Esophagus muscularis mucosa (tissue), 4 donors: Measurements from ENCODE around the gene PRX. TPM values are rescaled to one million over a fixed set of nuclear protein-coding genes. Genes with fewer than 3 reads are reported as not detected.

Experiments used
- DNase-seq: peaks from one replicate; pipeline ENCODE4 v3.0.0-alpha.2; 2017; ENCODE audit errors: extremely low spot score
- H3K27ac ChIP-seq, 4 donors: fragments of 200-600 bp; sonication (generic); replicated peaks in 1 of 4; 1 replicate in 3 of 4; 2 replicates in 1 of 4; pipeline ENCODE4 v1.5.1; 2016 to 2019; ENCODE audit warnings: mild to moderate bottlenecking in 1 of 4
- H3K27me3 ChIP-seq, 4 donors: fragments of 200-600 bp; sonication (generic); one replicate each; pipeline versions ENCODE4 v1.5.1 to v1.6.0; 2016 to 2019
- H3K36me3 ChIP-seq, 4 donors: fragments of 200-600 bp; sonication (generic); one replicate each; pipeline ENCODE4 v1.5.1; 2016 to 2019
- H3K4me1 ChIP-seq, 4 donors: fragments of 200-600 bp; sonication (generic); one replicate each; pipeline ENCODE4 v1.5.1; 2016 to 2019
- H3K4me3 ChIP-seq, 4 donors: fragments of 200-600 bp; sonication (generic); 1 replicate in 2 of 4; 2 replicates in 2 of 4; pipeline ENCODE4 v1.5.1; 2016 to 2019; ENCODE audit warnings: mild to moderate bottlenecking in 4 of 4, moderate library complexity in 1 of 4
- H3K9me3 ChIP-seq, 4 donors: fragments of 200-600 bp; sonication (generic); 1 replicate in 3 of 4; 2 replicates in 1 of 4; pipeline ENCODE4 v1.5.1; 2016 to 2019
- EP300 ChIP-seq: sonication (generic); formaldehyde crosslinking; IDR thresholded peaks from one replicate; pipeline ENCODE4 v1.6.1; 2017; ENCODE audit warnings: antibody characterized with exemption
- POLR2A ChIP-seq: fragments of 450-650 bp; IDR thresholded peaks from one replicate; pipeline ENCODE4 v1.6.1; 2017; ENCODE audit warnings: antibody characterized with exemption, moderate library complexity, mild to moderate bottlenecking, low read depth
- POLR2AphosphoS5 ChIP-seq, 2 donors: sonication (generic); formaldehyde crosslinking; IDR thresholded peaks; one replicate each; pipeline ENCODE4 v1.6.1; 2017; ENCODE audit warnings: antibody characterized with exemption in 2 of 2
- WGBS: methylation state at CpG from one replicate; pipeline ENCODE4 v1.1.5; 2018; 5-methylcytosine and 5-hydroxymethylcytosine counted together
- intact Hi-C: fragments of 100-400 bp; cut with DNase I; formaldehyde crosslinking; loops from one replicate; pipeline ENCODE4 v1.15.1; 2023
- total RNA-seq, 4 donors: library from RNA; depleted of rRNA; stranded (reverse); fragments of >200 nt; gene quantifications; one replicate each; pipeline versions ENCODE4 v1.1.0 to v1.2.1, GENCODE V29; 2016
- TF ChIP-seq, protein P1 (sequence below), 3 experiments: fragments of 200-600 bp in 2 of 3; fragments of 450-650 bp in 1 of 3; sonication (generic) in 2 of 3; IDR thresholded peaks; one replicate each; pipeline ENCODE4 v1.5.1; 2017 to 2019; ENCODE audit warnings: antibody characterized with exemption in 3 of 3, mild to moderate bottlenecking in 2 of 3, moderate library complexity in 1 of 3

PRX gene
- total RNA-seq, 4 donors from 2014 or later = 5.8 to 12.4 (median 8.8) TPM

DNA sequence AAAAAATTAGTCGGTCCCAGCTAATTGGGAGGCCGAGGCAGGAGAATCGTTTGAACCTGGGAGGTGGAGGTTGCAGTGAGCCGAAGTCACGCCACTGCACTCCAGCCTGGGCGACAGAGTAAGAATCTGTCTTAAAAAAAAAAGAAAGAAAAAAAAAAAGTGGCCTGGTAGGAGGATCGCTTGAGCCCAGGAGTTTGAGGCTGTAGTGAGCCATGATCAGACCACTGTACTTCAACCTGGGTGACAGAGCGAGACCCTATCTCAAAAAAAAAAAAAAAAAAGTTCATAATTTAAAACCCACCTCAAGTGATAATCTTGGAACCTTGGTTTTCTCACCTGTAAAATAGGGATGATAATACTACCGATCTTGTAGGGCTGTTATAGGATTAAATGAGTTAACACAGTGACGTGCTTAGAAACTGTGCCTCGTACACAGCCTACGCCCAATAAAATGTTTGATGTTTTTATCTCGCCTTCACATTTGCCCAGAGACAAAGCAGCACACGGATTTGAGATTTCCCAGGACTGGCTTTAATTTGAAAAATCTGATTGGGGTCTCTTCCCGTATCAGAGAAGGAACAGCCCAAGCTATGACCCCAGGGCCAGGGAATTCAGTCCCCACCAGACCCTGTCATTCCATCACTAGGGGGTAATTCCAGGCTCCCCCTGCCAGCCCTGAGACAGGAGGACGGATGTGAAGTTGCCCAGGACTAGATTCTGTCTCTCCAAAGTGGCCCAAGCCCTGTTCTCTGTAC lies 9.0 kb upstream of the PRX start:
- WGBS = 71% methylated on average over 15 of the region's 16 CpGs
- H3K27ac ChIP-seq = peak overlapping the region; percentile 98 to 100 (median 100)
- H3K9me3 ChIP-seq = no peaks in the 10 kb centered on the region
- H3K36me3 ChIP-seq = peaks cover 10 to 20% (median 13%) of the 10 kb centered on the region in 4 donors
- TF ChIP-seq POLR2A = no peak
- intact Hi-C loops = loop anchor here (1.0 kb wide), 1 partner anchor 22 kb away; the partner anchor contains the start of gene SERTAD3
- H3K4me3 ChIP-seq = peak overlapping the region in 3 of 4 donors; percentile 63 to 77 (median 69)
- no peaks in the 10 kb centered on the region for H3K27me3 ChIP-seq
- peaks cover 41 to 62% (median 56%) of the 10 kb centered on the region in 4 donors for H3K4me1 ChIP-seq
- no peak for DNase-seq

DNA sequence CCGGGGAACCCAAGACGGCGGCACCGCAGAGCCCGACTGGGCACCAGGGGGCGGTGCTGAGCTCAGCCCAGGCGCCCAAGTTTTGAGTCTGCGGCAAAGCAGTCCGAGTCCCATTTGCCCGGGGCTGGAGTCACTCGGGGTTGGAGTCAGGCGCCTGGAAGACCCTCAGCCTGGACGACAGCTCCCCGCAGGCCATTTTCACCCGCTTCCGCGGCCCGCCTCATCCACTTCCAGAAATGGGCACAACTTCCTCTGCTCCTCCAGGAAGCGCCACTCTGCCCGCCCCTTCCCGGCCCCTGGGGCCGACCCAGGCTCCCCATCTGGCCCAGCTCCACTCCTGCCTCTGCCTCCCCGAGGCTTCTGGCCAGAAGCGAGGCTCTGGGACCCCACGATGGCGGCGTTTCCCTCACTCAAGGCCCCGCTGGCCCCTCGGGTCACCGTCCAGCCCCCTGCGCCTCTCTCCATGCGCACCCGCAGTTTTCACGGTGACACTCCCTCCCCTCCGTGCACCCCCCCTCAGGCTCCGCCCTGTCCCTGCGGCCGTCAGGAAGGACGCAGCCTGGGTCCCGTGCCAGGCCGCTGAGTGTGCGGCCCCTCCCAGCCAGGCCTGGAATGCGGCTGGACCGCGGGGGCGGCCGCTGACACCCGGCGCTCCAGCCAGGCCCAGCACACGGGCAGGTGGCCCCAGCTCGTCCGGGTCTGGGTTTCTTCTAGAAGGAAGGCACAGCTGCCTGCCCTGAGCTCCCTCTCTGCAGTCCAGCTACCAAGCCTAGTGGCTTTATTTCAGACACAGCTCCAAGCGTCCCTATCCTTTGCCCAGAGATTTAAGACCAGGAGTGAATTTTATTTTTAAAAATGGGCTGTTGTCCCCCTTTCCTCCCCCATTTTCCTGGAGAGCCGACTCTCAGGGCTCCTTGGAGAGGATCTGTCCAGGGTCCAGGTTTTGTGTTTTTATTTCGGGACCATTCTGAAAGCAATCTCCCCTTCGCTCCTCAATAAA lies 7.9 kb upstream of the PRX start:
- Histone ChIP-seq H3K27me3 (no peaks in the 10 kb centered on the region), H3K27ac (peak overlapping the region; percentile 98 to 100 (median 100)), H3K36me3 (peaks cover 10 to 20% (median 13%) of the 10 kb centered on the region in 4 donors), H3K4me1 (peaks cover 41 to 67% (median 54%) of the 10 kb centered on the region in 4 donors), H3K9me3 (no peaks in the 10 kb centered on the region), H3K4me3 (peak overlapping the region; percentile 63 to 77 (median 67))
- TF ChIP-seq POLR2AphosphoS5 (IDR thresholded peaks at IDR 0.05) = peak; percentile 98 to 99
- peak; percentile 88 for TF ChIP-seq POLR2A
- no peak for TF ChIP-seq EP300
- TF ChIP-seq, protein P1, sequence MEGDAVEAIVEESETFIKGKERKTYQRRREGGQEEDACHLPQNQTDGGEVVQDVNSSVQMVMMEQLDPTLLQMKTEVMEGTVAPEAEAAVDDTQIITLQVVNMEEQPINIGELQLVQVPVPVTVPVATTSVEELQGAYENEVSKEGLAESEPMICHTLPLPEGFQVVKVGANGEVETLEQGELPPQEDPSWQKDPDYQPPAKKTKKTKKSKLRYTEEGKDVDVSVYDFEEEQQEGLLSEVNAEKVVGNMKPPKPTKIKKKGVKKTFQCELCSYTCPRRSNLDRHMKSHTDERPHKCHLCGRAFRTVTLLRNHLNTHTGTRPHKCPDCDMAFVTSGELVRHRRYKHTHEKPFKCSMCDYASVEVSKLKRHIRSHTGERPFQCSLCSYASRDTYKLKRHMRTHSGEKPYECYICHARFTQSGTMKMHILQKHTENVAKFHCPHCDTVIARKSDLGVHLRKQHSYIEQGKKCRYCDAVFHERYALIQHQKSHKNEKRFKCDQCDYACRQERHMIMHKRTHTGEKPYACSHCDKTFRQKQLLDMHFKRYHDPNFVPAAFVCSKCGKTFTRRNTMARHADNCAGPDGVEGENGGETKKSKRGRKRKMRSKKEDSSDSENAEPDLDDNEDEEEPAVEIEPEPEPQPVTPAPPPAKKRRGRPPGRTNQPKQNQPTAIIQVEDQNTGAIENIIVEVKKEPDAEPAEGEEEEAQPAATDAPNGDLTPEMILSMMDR (IDR thresholded peaks at IDR 0.05) = peak; percentile 88 to 95 (median 91)
- peak; percentile 97 for DNase-seq
- intact Hi-C loops = loop anchor here (1.0 kb wide), 1 partner anchor 23 kb away; the partner anchor contains the start of gene SERTAD3
- WGBS = 4% methylated on average over 26 of the region's 56 CpGs

DNA sequence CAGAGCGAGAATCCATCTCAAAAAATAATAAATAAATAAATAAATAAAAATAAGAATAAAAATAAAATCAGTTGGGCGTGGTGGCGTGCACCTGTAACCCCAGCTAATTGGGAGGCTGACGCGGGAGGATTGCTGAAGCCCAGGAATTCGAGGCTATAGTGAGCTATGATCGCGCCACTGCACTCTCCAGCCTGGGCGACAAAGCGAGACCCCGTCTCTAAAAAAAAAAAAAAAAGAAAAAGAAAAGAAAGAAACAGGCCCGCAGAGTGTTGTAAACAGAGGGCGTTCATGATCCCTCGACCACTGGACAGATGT lies 7.2 kb upstream of the PRX start:
- H3K27ac ChIP-seq = peak overlapping the region; percentile 98 to 100 (median 100)
- DNase-seq = no peak
- H3K36me3 ChIP-seq = peaks cover 10 to 20% (median 13%) of the 10 kb centered on the region in 4 donors
- H3K9me3 ChIP-seq = no peaks in the 10 kb centered on the region
- intact Hi-C loops = no loop called here
- no peaks in the 10 kb centered on the region for H3K27me3 ChIP-seq
- peaks cover 41 to 68% (median 54%) of the 10 kb centered on the region in 4 donors for H3K4me1 ChIP-seq
- TF ChIP-seq POLR2A = no peak
- TF ChIP-seq POLR2AphosphoS5 (IDR thresholded peaks at IDR 0.05) = no peak
- TF ChIP-seq EP300 = no peak
- TF ChIP-seq, protein P1 (IDR thresholded peaks at IDR 0.05) = no peak
- peak overlapping the region; percentile 63 to 77 (median 67) for H3K4me3 ChIP-seq
- 54% methylated on average over 14 of the region's 14 CpGs for WGBS

DNA sequence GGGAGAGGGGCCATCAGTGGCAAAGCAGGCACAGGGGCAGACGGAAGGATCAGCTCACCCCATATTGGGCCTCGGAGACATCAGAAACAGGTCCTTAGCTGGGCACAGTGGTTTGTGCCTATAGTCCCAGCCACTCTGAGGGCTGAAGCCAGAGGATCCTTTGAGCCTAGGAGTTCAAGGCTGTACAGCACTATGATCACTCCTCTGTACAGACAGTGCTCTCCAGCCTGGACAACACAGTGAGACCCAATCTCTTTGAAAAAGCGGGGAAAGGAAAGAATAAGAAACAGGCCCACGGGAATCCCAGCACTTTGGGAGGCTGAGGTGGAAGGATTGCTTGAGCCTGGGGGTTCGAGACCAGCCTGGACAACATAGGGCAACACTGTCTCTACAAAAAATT lies 6.6 kb upstream of the PRX start:
- peaks cover 10 to 20% (median 13%) of the 10 kb centered on the region in 4 donors for H3K36me3 ChIP-seq
- no peak for DNase-seq
- H3K4me1 ChIP-seq = peaks cover 41 to 72% (median 56%) of the 10 kb centered on the region in 4 donors
- no peaks in the 10 kb centered on the region for H3K9me3 ChIP-seq
- H3K27ac ChIP-seq = peak overlapping the region in 2 of 4 donors; percentile 2 to 100
- intact Hi-C loops = no loop called here
- H3K4me3 ChIP-seq = no peak overlapping the region
- TF ChIP-seq POLR2AphosphoS5 (IDR thresholded peaks at IDR 0.05) = no peak
- no peak for TF ChIP-seq EP300
- TF ChIP-seq, protein P1 (IDR thresholded peaks at IDR 0.05) = no peak
- no peak for TF ChIP-seq POLR2A
- WGBS = 84% methylated on average over 5 of the region's 5 CpGs
- no peaks in the 10 kb centered on the region for H3K27me3 ChIP-seq
